ENCODE results near the gene ANGPTL4. TPM values are rescaled to one million over a fixed set of nuclear protein-coding genes. Genes with fewer than 3 reads are reported as not detected.

ANGPTL4 gene
- total and polyA plus RNA-seq, 9 of the 15 experiments (the other 6 are each of a cell fraction or from before 2014, with no cell fraction given): 0.05 to 0.77 (median 0.22) TPM; not detected in 4

- TF ChIP-seq ARNT (IDR thresholded peaks at IDR 0.05) (0 out of 4 replicates have a peak, but pooled peaks of 1 of the 2 experiments have one; percentile 71), FOXM1 (IDR thresholded peaks at IDR 0.05; ENCODE audit: low read depth) (peak; percentile 69; the same call in 1 of the 2 replicates), FOXM1 (CRISPR knock-in tag; IDR thresholded peaks at IDR 0.05; ENCODE audit: low read depth) (no peak), HINFP (tag; conservative IDR thresholded peaks at IDR 0.05; ENCODE audit: low read depth) (no peak), SRSF9 (IDR thresholded peaks at IDR 0.05; ENCODE audit: borderline replicate concordance, low read depth, low read length) (no peak), MTA1 (IDR thresholded peaks at IDR 0.05; ENCODE audit: borderline replicate concordance) (peak; percentile 98), ZNF76 (CRISPR knock-in tag; IDR thresholded peaks at IDR 0.05; ENCODE audit: borderline replicate concordance) (0 out of 2 replicates have a peak, but pooled peaks have one; percentile 44), SRF (CRISPR knock-in tag; IDR thresholded peaks at IDR 0.05) (peak; percentile 96 to 100), KLF16 (IDR thresholded peaks at IDR 0.05) (no peak), ZNF41 (CRISPR knock-in tag; conservative IDR thresholded peaks at IDR 0.05) (no peak), DMBX1 (CRISPR knock-in tag; IDR thresholded peaks at IDR 0.05; ENCODE audit: borderline replicate concordance) (peak; percentile 22; the same call in 1 of the 2 replicates), SOX6 (IDR thresholded peaks at IDR 0.05) (peak; percentile 59), EP400 (IDR thresholded peaks at IDR 0.05) (peak; percentile 86), ZBED1 (IDR thresholded peaks at IDR 0.05) (no peak; the same call in 1 of the 2 replicates), PHF20 (IDR thresholded peaks at IDR 0.05; ENCODE audit: partially characterized antibody) (peak; percentile 52)
- TF ChIP-seq, protein P1, sequence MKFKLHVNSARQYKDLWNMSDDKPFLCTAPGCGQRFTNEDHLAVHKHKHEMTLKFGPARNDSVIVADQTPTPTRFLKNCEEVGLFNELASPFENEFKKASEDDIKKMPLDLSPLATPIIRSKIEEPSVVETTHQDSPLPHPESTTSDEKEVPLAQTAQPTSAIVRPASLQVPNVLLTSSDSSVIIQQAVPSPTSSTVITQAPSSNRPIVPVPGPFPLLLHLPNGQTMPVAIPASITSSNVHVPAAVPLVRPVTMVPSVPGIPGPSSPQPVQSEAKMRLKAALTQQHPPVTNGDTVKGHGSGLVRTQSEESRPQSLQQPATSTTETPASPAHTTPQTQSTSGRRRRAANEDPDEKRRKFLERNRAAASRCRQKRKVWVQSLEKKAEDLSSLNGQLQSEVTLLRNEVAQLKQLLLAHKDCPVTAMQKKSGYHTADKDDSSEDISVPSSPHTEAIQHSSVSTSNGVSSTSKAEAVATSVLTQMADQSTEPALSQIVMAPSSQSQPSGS (CRISPR knock-in tag; IDR thresholded peaks at IDR 0.05): peak; percentile 93; the same call in 1 of the 2 replicates
- TF ChIP-seq, protein P2, sequence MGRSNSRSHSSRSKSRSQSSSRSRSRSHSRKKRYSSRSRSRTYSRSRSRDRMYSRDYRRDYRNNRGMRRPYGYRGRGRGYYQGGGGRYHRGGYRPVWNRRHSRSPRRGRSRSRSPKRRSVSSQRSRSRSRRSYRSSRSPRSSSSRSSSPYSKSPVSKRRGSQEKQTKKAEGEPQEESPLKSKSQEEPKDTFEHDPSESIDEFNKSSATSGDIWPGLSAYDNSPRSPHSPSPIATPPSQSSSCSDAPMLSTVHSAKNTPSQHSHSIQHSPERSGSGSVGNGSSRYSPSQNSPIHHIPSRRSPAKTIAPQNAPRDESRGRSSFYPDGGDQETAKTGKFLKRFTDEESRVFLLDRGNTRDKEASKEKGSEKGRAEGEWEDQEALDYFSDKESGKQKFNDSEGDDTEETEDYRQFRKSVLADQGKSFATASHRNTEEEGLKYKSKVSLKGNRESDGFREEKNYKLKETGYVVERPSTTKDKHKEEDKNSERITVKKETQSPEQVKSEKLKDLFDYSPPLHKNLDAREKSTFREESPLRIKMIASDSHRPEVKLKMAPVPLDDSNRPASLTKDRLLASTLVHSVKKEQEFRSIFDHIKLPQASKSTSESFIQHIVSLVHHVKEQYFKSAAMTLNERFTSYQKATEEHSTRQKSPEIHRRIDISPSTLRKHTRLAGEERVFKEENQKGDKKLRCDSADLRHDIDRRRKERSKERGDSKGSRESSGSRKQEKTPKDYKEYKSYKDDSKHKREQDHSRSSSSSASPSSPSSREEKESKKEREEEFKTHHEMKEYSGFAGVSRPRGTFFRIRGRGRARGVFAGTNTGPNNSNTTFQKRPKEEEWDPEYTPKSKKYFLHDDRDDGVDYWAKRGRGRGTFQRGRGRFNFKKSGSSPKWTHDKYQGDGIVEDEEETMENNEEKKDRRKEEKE (IDR thresholded peaks at IDR 0.05; ENCODE audit: borderline replicate concordance in 1 of 2, control insufficient read depth in 1 of 2, low read depth in 2 of 2, low read length in 1 of 2): no peak
- TF ChIP-seq, protein P3, sequence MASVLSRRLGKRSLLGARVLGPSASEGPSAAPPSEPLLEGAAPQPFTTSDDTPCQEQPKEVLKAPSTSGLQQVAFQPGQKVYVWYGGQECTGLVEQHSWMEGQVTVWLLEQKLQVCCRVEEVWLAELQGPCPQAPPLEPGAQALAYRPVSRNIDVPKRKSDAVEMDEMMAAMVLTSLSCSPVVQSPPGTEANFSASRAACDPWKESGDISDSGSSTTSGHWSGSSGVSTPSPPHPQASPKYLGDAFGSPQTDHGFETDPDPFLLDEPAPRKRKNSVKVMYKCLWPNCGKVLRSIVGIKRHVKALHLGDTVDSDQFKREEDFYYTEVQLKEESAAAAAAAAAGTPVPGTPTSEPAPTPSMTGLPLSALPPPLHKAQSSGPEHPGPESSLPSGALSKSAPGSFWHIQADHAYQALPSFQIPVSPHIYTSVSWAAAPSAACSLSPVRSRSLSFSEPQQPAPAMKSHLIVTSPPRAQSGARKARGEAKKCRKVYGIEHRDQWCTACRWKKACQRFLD (CRISPR knock-in tag; IDR thresholded peaks at IDR 0.05): peak; percentile 69; the same call in 1 of the 2 replicates
- TF ChIP-seq, protein P4, sequence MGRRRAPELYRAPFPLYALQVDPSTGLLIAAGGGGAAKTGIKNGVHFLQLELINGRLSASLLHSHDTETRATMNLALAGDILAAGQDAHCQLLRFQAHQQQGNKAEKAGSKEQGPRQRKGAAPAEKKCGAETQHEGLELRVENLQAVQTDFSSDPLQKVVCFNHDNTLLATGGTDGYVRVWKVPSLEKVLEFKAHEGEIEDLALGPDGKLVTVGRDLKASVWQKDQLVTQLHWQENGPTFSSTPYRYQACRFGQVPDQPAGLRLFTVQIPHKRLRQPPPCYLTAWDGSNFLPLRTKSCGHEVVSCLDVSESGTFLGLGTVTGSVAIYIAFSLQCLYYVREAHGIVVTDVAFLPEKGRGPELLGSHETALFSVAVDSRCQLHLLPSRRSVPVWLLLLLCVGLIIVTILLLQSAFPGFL (CRISPR knock-in tag; IDR thresholded peaks at IDR 0.05): 0 out of 2 replicates have a peak, but pooled peaks have one; percentile 31
Measured at GRCh38 chr19:8389891-8390616, 26.1 kb downstream of the ANGPTL4 start, which contains the start of gene RAB11B (continued).
